WTC11 (cell line): ENCODE measurements around the gene CHST15. TPM values are rescaled to one million over a fixed set of nuclear protein-coding genes. Genes with fewer than 3 reads are reported as not detected.

Experiments
- ATAC-seq: fragments of 200-7000 bp; cut with Tn5 transposase; 2 replicates; pipeline ENCODE4 v1.10.0; 2021; ENCODE audit warnings: mild to moderate bottlenecking, moderate library complexity
- CTCF ChIA-PET: fragments of 300-600 bp; sonication (Branson Sonifier 250); formaldehyde crosslinking; loops from one replicate; lab custom pipeline; 2021; ENCODE audit warnings: antibody characterized with exemption; lab: Charles Lee
- POLR2A ChIA-PET: fragments of 350-600 bp; sonication (Branson Sonifier 250); formaldehyde crosslinking; loops from one replicate; lab custom pipeline; 2021; ENCODE audit warnings: antibody characterized with exemption; lab: Charles Lee
- DNase-seq: peaks from one replicate; pipeline ENCODE4 v3.0.0; 2021; ENCODE audit warnings: low spot score
- H3K27ac Mint-ChIP-seq: 2 replicates; pipeline ENCODE4 v1.8.0; 2021; ENCODE audit warnings: mixed read lengths
- H3K27me3 Mint-ChIP-seq: 2 replicates; pipeline ENCODE4 v1.8.0; 2021; ENCODE audit warnings: low read depth, mild to moderate bottlenecking, moderate library complexity, mixed read lengths
- H3K36me3 Mint-ChIP-seq: 2 replicates; pipeline ENCODE4 v1.8.0; 2021; ENCODE audit warnings: mixed read lengths
- H3K4me1 Mint-ChIP-seq: 2 replicates; pipeline ENCODE4 v1.8.0; 2022; ENCODE audit warnings: mixed read lengths
- H3K4me3 Mint-ChIP-seq: 2 replicates; pipeline ENCODE4 v1.8.0; 2021; ENCODE audit warnings: mild to moderate bottlenecking, moderate library complexity, mixed read lengths
- H3K9me3 Mint-ChIP-seq: 2 replicates; pipeline ENCODE4 v1.8.0; 2021; ENCODE audit warnings: mixed read lengths
- ELF4 ChIP-seq: sonication (generic); formaldehyde crosslinking; IDR thresholded peaks from 2 replicates; pipeline ENCODE4 v1.8.1; 2022; ENCODE audit warnings: low read depth, mild to moderate bottlenecking, moderate library complexity, missing genetic modification reagents
- ESRRA ChIP-seq: sonication (generic); formaldehyde crosslinking; IDR thresholded peaks from 2 replicates; pipeline ENCODE4 v1.8.1; 2022; ENCODE audit warnings: mild to moderate bottlenecking, missing genetic modification reagents, borderline replicate concordance
- FOXK1 ChIP-seq: sonication (generic); formaldehyde crosslinking; IDR thresholded peaks from 2 replicates; pipeline ENCODE4 v1.8.0; 2022; ENCODE audit warnings: mild to moderate bottlenecking, moderate library complexity, missing genetic modification reagents
- FOXP1 ChIP-seq: sonication (generic); formaldehyde crosslinking; IDR thresholded peaks from 2 replicates; pipeline ENCODE4 v1.8.0; 2022; ENCODE audit warnings: missing genetic modification reagents, mild to moderate bottlenecking, moderate library complexity, borderline replicate concordance
- GABPB1 ChIP-seq: sonication (generic); formaldehyde crosslinking; IDR thresholded peaks from 2 replicates; pipeline ENCODE4 v1.8.1; 2023; ENCODE audit warnings: mild to moderate bottlenecking, missing genetic modification reagents
- JAZF1 ChIP-seq: fragments of 250-450 bp; sonication (Bioruptor Pico); IDR thresholded peaks from 2 replicates; pipeline ENCODE4 v1.9.0; 2021; ENCODE audit warnings: moderate library complexity, mild to moderate bottlenecking, inconsistent platforms
- NR2C2 ChIP-seq: sonication (generic); formaldehyde crosslinking; IDR thresholded peaks from 2 replicates; pipeline ENCODE4 v1.8.0; 2022; ENCODE audit warnings: mild to moderate bottlenecking, missing genetic modification reagents
- RORB ChIP-seq: fragments of 250-450 bp; sonication (Bioruptor Pico); IDR thresholded peaks from 2 replicates; pipeline ENCODE4 v1.9.0; 2021; ENCODE audit warnings: mild to moderate bottlenecking
- TCF7 ChIP-seq: sonication (generic); formaldehyde crosslinking; IDR thresholded peaks from 2 replicates; pipeline ENCODE4 v1.8.0; 2022; ENCODE audit warnings: mild to moderate bottlenecking, low read depth, missing genetic modification reagents, moderate library complexity
- ZNF219 ChIP-seq: sonication (generic); formaldehyde crosslinking; IDR thresholded peaks from 2 replicates; pipeline ENCODE4 v1.8.0; 2023; ENCODE audit warnings: missing genetic modification reagents, mild to moderate bottlenecking, borderline replicate concordance
- ZNF232 ChIP-seq: sonication (generic); formaldehyde crosslinking; IDR thresholded peaks from 2 replicates; pipeline ENCODE4 v1.8.0; 2022; ENCODE audit warnings: mild to moderate bottlenecking, missing genetic modification reagents
- ZNF317 ChIP-seq: sonication (generic); formaldehyde crosslinking; IDR thresholded peaks from 2 replicates; pipeline ENCODE4 v1.8.1; 2023; ENCODE audit warnings: low read depth, mild to moderate bottlenecking, moderate library complexity, missing genetic modification reagents, borderline replicate concordance
- ZNF396 ChIP-seq: fragments of 250-450 bp; sonication (Bioruptor Pico); IDR thresholded peaks from 2 replicates; pipeline ENCODE4 v1.8.0; 2021; ENCODE audit warnings: mild to moderate bottlenecking, moderate library complexity, borderline replicate concordance
- total RNA-seq: library from RNA; stranded (reverse); gene quantifications from 3 replicates; pipeline ENCODE4 v1.2.3, GENCODE V29; 2021
- TF ChIP-seq, protein P1 (sequence below): fragments of 250-450 bp; sonication (Bioruptor Pico); IDR thresholded peaks from 2 replicates; pipeline ENCODE4 v1.9.0; 2021; ENCODE audit warnings: mild to moderate bottlenecking
- TF ChIP-seq, protein P2 (sequence below): fragments of 250-450 bp; sonication (Bioruptor Pico); IDR thresholded peaks from 2 replicates; pipeline ENCODE4 v1.9.0; 2021; ENCODE audit warnings: mild to moderate bottlenecking, borderline replicate concordance
- TF ChIP-seq, protein P3 (sequence below): sonication (generic); formaldehyde crosslinking; IDR thresholded peaks from 2 replicates; pipeline ENCODE4 v1.8.1; 2022; ENCODE audit warnings: missing genetic modification reagents, borderline replicate concordance
- TF ChIP-seq, protein P4 (sequence below): sonication (generic); formaldehyde crosslinking; IDR thresholded peaks from 2 replicates; pipeline ENCODE4 v1.8.0; 2022; ENCODE audit warnings: missing genetic modification reagents
- TF ChIP-seq, protein P5 (sequence below): sonication (generic); formaldehyde crosslinking; IDR thresholded peaks from 2 replicates; pipeline ENCODE4 v1.8.0; 2023; ENCODE audit warnings: missing genetic modification reagents

CHST15 gene
- total RNA-seq, 1 experiment from 2014 or later, result 10.7 TPM

DNA sequence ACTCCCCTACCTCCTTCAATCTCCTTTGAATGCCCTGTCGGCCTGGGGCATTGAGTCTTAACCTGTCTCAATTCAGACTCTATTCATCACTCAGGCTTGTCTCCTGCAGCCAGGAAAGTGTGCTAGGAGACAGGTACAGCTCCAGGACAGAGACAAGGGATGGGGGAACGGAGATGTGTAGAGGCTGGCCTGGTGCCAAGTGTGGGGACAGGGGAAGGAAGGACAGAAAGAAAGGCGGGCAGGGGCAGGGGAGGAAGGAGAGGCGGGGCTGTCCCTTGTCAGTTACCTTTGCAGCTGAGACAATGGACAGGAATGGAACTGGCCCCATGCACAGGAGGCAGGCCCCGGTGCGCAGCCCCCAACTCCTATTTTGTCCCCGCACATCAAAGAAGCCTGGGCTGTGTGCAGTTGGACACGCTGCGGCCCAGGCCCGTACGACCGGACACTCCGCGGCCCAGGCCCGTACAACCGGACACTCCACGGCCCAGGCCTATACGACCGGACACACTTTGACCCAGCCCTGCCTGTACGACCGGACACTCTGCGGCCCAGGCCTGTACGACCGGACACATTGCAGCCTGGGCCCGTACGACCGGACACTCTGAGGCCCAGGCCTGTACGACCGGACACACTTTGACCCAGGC, 36.9 kb downstream of the CHST15 start:
- H3K9me3 Mint-ChIP-seq, result no peaks in the 10 kb centered on the region
- DNase-seq (no peak), ATAC-seq (no peak)
- POLR2A ChIA-PET, result no interaction called here
- no peaks in the 10 kb centered on the region for H3K36me3 Mint-ChIP-seq
- TF ChIP-seq JAZF1 (CRISPR knock-in tag) (no peak), ZNF219 (no peak), FOXP1 (CRISPR knock-in tag) (no peak), GABPB1 (no peak), FOXK1 (no peak), RORB (CRISPR knock-in tag) (no peak), ELF4 (CRISPR knock-in tag) (no peak), ZNF232 (CRISPR knock-in tag) (no peak), ESRRA (CRISPR knock-in tag) (no peak), ZNF396 (no peak), ZNF317 (CRISPR knock-in tag) (no peak), TCF7 (CRISPR knock-in tag) (no peak), NR2C2 (CRISPR knock-in tag) (no peak)
- TF ChIP-seq, protein P1, sequence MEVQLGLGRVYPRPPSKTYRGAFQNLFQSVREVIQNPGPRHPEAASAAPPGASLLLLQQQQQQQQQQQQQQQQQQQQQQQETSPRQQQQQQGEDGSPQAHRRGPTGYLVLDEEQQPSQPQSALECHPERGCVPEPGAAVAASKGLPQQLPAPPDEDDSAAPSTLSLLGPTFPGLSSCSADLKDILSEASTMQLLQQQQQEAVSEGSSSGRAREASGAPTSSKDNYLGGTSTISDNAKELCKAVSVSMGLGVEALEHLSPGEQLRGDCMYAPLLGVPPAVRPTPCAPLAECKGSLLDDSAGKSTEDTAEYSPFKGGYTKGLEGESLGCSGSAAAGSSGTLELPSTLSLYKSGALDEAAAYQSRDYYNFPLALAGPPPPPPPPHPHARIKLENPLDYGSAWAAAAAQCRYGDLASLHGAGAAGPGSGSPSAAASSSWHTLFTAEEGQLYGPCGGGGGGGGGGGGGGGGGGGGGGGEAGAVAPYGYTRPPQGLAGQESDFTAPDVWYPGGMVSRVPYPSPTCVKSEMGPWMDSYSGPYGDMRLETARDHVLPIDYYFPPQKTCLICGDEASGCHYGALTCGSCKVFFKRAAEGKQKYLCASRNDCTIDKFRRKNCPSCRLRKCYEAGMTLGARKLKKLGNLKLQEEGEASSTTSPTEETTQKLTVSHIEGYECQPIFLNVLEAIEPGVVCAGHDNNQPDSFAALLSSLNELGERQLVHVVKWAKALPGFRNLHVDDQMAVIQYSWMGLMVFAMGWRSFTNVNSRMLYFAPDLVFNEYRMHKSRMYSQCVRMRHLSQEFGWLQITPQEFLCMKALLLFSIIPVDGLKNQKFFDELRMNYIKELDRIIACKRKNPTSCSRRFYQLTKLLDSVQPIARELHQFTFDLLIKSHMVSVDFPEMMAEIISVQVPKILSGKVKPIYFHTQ (CRISPR knock-in tag), result no peak
- TF ChIP-seq, protein P2, sequence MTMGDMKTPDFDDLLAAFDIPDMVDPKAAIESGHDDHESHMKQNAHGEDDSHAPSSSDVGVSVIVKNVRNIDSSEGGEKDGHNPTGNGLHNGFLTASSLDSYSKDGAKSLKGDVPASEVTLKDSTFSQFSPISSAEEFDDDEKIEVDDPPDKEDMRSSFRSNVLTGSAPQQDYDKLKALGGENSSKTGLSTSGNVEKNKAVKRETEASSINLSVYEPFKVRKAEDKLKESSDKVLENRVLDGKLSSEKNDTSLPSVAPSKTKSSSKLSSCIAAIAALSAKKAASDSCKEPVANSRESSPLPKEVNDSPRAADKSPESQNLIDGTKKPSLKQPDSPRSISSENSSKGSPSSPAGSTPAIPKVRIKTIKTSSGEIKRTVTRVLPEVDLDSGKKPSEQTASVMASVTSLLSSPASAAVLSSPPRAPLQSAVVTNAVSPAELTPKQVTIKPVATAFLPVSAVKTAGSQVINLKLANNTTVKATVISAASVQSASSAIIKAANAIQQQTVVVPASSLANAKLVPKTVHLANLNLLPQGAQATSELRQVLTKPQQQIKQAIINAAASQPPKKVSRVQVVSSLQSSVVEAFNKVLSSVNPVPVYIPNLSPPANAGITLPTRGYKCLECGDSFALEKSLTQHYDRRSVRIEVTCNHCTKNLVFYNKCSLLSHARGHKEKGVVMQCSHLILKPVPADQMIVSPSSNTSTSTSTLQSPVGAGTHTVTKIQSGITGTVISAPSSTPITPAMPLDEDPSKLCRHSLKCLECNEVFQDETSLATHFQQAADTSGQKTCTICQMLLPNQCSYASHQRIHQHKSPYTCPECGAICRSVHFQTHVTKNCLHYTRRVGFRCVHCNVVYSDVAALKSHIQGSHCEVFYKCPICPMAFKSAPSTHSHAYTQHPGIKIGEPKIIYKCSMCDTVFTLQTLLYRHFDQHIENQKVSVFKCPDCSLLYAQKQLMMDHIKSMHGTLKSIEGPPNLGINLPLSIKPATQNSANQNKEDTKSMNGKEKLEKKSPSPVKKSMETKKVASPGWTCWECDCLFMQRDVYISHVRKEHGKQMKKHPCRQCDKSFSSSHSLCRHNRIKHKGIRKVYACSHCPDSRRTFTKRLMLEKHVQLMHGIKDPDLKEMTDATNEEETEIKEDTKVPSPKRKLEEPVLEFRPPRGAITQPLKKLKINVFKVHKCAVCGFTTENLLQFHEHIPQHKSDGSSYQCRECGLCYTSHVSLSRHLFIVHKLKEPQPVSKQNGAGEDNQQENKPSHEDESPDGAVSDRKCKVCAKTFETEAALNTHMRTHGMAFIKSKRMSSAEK (CRISPR knock-in tag), result no peak
- TF ChIP-seq, protein P3, sequence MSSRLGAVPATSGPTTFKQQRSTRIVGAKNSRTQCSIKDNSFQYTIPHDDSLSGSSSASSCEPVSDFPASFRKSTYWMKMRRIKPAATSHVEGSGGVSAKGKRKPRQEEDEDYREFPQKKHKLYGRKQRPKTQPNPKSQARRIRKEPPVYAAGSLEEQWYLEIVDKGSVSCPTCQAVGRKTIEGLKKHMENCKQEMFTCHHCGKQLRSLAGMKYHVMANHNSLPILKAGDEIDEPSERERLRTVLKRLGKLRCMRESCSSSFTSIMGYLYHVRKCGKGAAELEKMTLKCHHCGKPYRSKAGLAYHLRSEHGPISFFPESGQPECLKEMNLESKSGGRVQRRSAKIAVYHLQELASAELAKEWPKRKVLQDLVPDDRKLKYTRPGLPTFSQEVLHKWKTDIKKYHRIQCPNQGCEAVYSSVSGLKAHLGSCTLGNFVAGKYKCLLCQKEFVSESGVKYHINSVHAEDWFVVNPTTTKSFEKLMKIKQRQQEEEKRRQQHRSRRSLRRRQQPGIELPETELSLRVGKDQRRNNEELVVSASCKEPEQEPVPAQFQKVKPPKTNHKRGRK (CRISPR knock-in tag), result no peak
- TF ChIP-seq, protein P4, sequence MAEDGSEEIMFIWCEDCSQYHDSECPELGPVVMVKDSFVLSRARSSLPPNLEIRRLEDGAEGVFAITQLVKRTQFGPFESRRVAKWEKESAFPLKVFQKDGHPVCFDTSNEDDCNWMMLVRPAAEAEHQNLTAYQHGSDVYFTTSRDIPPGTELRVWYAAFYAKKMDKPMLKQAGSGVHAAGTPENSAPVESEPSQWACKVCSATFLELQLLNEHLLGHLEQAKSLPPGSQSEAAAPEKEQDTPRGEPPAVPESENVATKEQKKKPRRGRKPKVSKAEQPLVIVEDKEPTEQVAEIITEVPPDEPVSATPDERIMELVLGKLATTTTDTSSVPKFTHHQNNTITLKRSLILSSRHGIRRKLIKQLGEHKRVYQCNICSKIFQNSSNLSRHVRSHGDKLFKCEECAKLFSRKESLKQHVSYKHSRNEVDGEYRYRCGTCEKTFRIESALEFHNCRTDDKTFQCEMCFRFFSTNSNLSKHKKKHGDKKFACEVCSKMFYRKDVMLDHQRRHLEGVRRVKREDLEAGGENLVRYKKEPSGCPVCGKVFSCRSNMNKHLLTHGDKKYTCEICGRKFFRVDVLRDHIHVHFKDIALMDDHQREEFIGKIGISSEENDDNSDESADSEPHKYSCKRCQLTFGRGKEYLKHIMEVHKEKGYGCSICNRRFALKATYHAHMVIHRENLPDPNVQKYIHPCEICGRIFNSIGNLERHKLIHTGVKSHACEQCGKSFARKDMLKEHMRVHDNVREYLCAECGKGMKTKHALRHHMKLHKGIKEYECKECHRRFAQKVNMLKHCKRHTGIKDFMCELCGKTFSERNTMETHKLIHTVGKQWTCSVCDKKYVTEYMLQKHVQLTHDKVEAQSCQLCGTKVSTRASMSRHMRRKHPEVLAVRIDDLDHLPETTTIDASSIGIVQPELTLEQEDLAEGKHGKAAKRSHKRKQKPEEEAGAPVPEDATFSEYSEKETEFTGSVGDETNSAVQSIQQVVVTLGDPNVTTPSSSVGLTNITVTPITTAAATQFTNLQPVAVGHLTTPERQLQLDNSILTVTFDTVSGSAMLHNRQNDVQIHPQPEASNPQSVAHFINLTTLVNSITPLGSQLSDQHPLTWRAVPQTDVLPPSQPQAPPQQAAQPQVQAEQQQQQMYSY, result no peak
- TF ChIP-seq, protein P5, sequence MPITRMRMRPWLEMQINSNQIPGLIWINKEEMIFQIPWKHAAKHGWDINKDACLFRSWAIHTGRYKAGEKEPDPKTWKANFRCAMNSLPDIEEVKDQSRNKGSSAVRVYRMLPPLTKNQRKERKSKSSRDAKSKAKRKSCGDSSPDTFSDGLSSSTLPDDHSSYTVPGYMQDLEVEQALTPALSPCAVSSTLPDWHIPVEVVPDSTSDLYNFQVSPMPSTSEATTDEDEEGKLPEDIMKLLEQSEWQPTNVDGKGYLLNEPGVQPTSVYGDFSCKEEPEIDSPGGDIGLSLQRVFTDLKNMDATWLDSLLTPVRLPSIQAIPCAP (CRISPR knock-in tag), result no peak
- H3K27me3 Mint-ChIP-seq, result no peaks in the 10 kb centered on the region
- peaks cover 29% of the 10 kb centered on the region for H3K4me1 Mint-ChIP-seq
- H3K4me3 Mint-ChIP-seq, result no peak overlapping the region
- peak overlapping the region; percentile 42; the same call in 1 of the 2 replicates for H3K27ac Mint-ChIP-seq
- CTCF ChIA-PET, result no interaction called here
